ENCODE results near the gene MGAT4A. TPM values are rescaled to one million over a fixed set of nuclear protein-coding genes. Genes with fewer than 3 reads are reported as not detected.
"Not testable (repeated sequence)": the region's sequence is repeated elsewhere in the genome, so short reads cannot be mapped to it uniquely, and the experiment has no call there.

The MGAT4A gene
- total RNA-seq, 1 donor from 2014 or later = 20.6 TPM

- Histone ChIP-seq H3K4me3 (peak overlapping the region; percentile 73 to 78), H3K27me3 (no peaks in the 10 kb centered on the region), H3K9me3 (no peaks in the 10 kb centered on the region), H3K4me1 (peaks cover 11% of the 10 kb centered on the region), H3K27ac (peak overlapping the region; percentile 82), H3K36me3 (no peaks in the 10 kb centered on the region)
- intact Hi-C loops (cut with DNase I) = no loop called here
- DNase-seq (ENCODE audit: extremely low spot score in 2 of 2) = no peak
- TF ChIP-seq POLR2AphosphoS5 (IDR thresholded peaks at IDR 0.05; ENCODE audit: insufficient read depth in 1 of 2, low read depth in 1 of 2) (no peak), POLR2A (IDR thresholded peaks at IDR 0.05) (no peak), CTCF (IDR thresholded peaks at IDR 0.05) (no peak)
These were observed 990 bp upstream of the MGAT4A start for GRCh38 chr2:98731894-98732349.

GRCh38 chr2:98730707-98731040 is 258 bp downstream of the MGAT4A start:
- intact Hi-C loops (cut with DNase I) = no loop called here
- H3K9me3 ChIP-seq = no peaks in the 10 kb centered on the region
- H3K27me3 ChIP-seq = no peaks in the 10 kb centered on the region
- H3K4me1 ChIP-seq = peaks cover 11% of the 10 kb centered on the region
- TF ChIP-seq POLR2AphosphoS5 (IDR thresholded peaks at IDR 0.05; ENCODE audit: insufficient read depth in 1 of 2, low read depth in 1 of 2) (no peak), CTCF (IDR thresholded peaks at IDR 0.05) (no peak), POLR2A (IDR thresholded peaks at IDR 0.05) (no peak)
- H3K36me3 ChIP-seq = no peaks in the 10 kb centered on the region
- H3K4me3 ChIP-seq = peak overlapping the region; percentile 70 to 90
- peak overlapping the region; percentile 77 for H3K27ac ChIP-seq
- no peak for DNase-seq (ENCODE audit: extremely low spot score in 2 of 2)

GRCh38 chr2:98730053-98730706 is 752 bp downstream of the MGAT4A start:
- peaks cover 11% of the 10 kb centered on the region for H3K4me1 ChIP-seq
- intact Hi-C loops (cut with DNase I) = no loop called here
- no peak for DNase-seq (ENCODE audit: extremely low spot score in 2 of 2)

GRCh38 chr2:98729652-98730051 is 1.3 kb downstream of the MGAT4A start:
- no peaks in the 10 kb centered on the region for H3K27me3 ChIP-seq
- H3K4me3 ChIP-seq = peak overlapping the region; percentile 70 to 90
- no peaks in the 10 kb centered on the region for H3K36me3 ChIP-seq
- DNase-seq (ENCODE audit: extremely low spot score in 2 of 2) = no peak
- intact Hi-C loops (cut with DNase I) = no loop called here
- H3K9me3 ChIP-seq = no peaks in the 10 kb centered on the region
- TF ChIP-seq CTCF (IDR thresholded peaks at IDR 0.05) (no peak), POLR2AphosphoS5 (IDR thresholded peaks at IDR 0.05; ENCODE audit: insufficient read depth in 1 of 2, low read depth in 1 of 2) (no peak), POLR2A (IDR thresholded peaks at IDR 0.05) (no peak)
- peaks cover 11% of the 10 kb centered on the region for H3K4me1 ChIP-seq
- peak overlapping the region; percentile 77 for H3K27ac ChIP-seq

More at GRCh38 chr2:98730053-98730706, 752 bp downstream of the MGAT4A start:
- Histone ChIP-seq H3K9me3 (no peaks in the 10 kb centered on the region), H3K27me3 (no peaks in the 10 kb centered on the region), H3K27ac (peak overlapping the region; percentile 77), H3K36me3 (no peaks in the 10 kb centered on the region), H3K4me3 (peak overlapping the region; percentile 70 to 90)
- TF ChIP-seq POLR2AphosphoS5 (IDR thresholded peaks at IDR 0.05; ENCODE audit: insufficient read depth in 1 of 2, low read depth in 1 of 2) = peak in 1 of 2 donors; percentile 8
- TF ChIP-seq POLR2A (IDR thresholded peaks at IDR 0.05) = no peak

GRCh38 chr2:98728088-98728718 is 2.7 kb downstream of the MGAT4A start:
- intact Hi-C loops (cut with DNase I) = not testable (repeated sequence)

More at GRCh38 chr2:98728088-98728718, 2.7 kb downstream of the MGAT4A start:
- H3K27ac ChIP-seq; DNase-seq (ENCODE audit: extremely low spot score in 2 of 2); H3K9me3 ChIP-seq; H3K27me3 ChIP-seq; H3K36me3 ChIP-seq: not testable (repeated sequence)
- peak overlapping the region in 1 of 2 donors; percentile 70 for H3K4me3 ChIP-seq
- H3K4me1 ChIP-seq = peaks cover 11% of the 10 kb centered on the region

Measured in vagina (tissue), 2 donors.